HepG2 (cell line): ENCODE measurements around the gene BCL2L11. TPM values are rescaled to one million over a fixed set of nuclear protein-coding genes. Genes with fewer than 3 reads are reported as not detected.

Experiments used
- ASH2L ChIP-seq: fragments of 300-600, 200-600 bp; sonication (generic); IDR thresholded peaks from 2 replicates; pipeline ENCODE4 v1.7.0; 2017; ENCODE audit warnings: low read depth, mild to moderate bottlenecking, moderate library complexity, mixed read lengths, low read length; ENCODE audit not compliant: insufficient read length
- CEBPG ChIP-seq: IDR thresholded peaks from 2 replicates; pipeline ENCODE4 v1.6.1; 2016
- CENPBD1 ChIP-seq: sonication (generic); formaldehyde crosslinking; IDR thresholded peaks from 2 replicates; pipeline ENCODE4 v1.8.0; 2022; ENCODE audit warnings: missing genetic modification reagents, low read depth, mild to moderate bottlenecking, borderline replicate concordance
- CHD4 ChIP-seq: fragments of 200-600 bp; sonication (generic); IDR thresholded peaks from 2 replicates; pipeline ENCODE4 v1.7.0; 2017; ENCODE audit warnings: mild to moderate bottlenecking, low read length, borderline replicate concordance
- CTCF ChIP-seq: sonication (generic); formaldehyde crosslinking; IDR thresholded peaks from 2 replicates; pipeline ENCODE4 v1.5.0; 2020; ENCODE audit warnings: mild to moderate bottlenecking, missing genetic modification reagents, moderate library complexity
- DPF2 ChIP-seq: sonication (generic); formaldehyde crosslinking; IDR thresholded peaks from 2 replicates; pipeline ENCODE4 v1.4.0; 2020; ENCODE audit warnings: mild to moderate bottlenecking, low read depth, missing genetic modification reagents, borderline replicate concordance
- FOSL1 ChIP-seq: sonication (generic); formaldehyde crosslinking; IDR thresholded peaks from 2 replicates; pipeline ENCODE4 v1.9.0; 2021; ENCODE audit warnings: missing genetic modification reagents, borderline replicate concordance
- GABPB1 ChIP-seq: IDR thresholded peaks from 2 replicates; pipeline ENCODE4 v1.6.1; 2016; ENCODE audit warnings: mild to moderate bottlenecking, missing genetic modification reagents, moderate library complexity, missing compliant biosample characterization
- GATAD2A ChIP-seq: IDR thresholded peaks from 2 replicates; pipeline ENCODE4 v1.6.1; 2016
- HNF4A ChIP-seq: sonication (generic); formaldehyde crosslinking; IDR thresholded peaks from 2 replicates; pipeline ENCODE4 v1.4.0; 2020; ENCODE audit warnings: missing genetic modification reagents
- MED8 ChIP-seq: sonication (generic); formaldehyde crosslinking; IDR thresholded peaks from 2 replicates; pipeline ENCODE4 v1.8.1; 2023; ENCODE audit warnings: mild to moderate bottlenecking, missing genetic modification reagents; ENCODE audit not compliant: insufficient replicate concordance
- MEIS2 ChIP-seq: sonication (generic); formaldehyde crosslinking; IDR thresholded peaks from 2 replicates; pipeline ENCODE4 v1.9.0; 2021; ENCODE audit warnings: mild to moderate bottlenecking, missing genetic modification reagents
- MLXIP ChIP-seq: sonication (generic); formaldehyde crosslinking; IDR thresholded peaks from 2 replicates; pipeline ENCODE4 v1.9.0; 2021; ENCODE audit warnings: missing genetic modification reagents, borderline replicate concordance
- NFATC3 ChIP-seq: sonication (generic); formaldehyde crosslinking; IDR thresholded peaks from 2 replicates; pipeline ENCODE4 v1.5.1; 2020; ENCODE audit warnings: mild to moderate bottlenecking, missing genetic modification reagents
- NR0B2 ChIP-seq: sonication (generic); formaldehyde crosslinking; IDR thresholded peaks from 2 replicates; pipeline ENCODE4 v1.4.0; 2020; ENCODE audit warnings: mild to moderate bottlenecking, missing genetic modification reagents
- SP4 ChIP-seq: sonication (generic); formaldehyde crosslinking; IDR thresholded peaks from 2 replicates; pipeline ENCODE4 v1.8.1; 2023; ENCODE audit warnings: mild to moderate bottlenecking, missing genetic modification reagents
- THAP9 ChIP-seq: sonication (generic); formaldehyde crosslinking; IDR thresholded peaks from 2 replicates; pipeline ENCODE4; 2020; ENCODE audit warnings: missing genetic modification reagents, mild to moderate bottlenecking, borderline replicate concordance
- ZBTB3 ChIP-seq: sonication (generic); formaldehyde crosslinking; IDR thresholded peaks from 2 replicates; pipeline ENCODE4 v1.4.0; 2020; ENCODE audit warnings: low read depth, mild to moderate bottlenecking, moderate library complexity, missing genetic modification reagents, borderline replicate concordance
- ZBTB8A ChIP-seq: sonication (generic); formaldehyde crosslinking; IDR thresholded peaks from 2 replicates; pipeline ENCODE4 v1.4.0; 2020; ENCODE audit warnings: mild to moderate bottlenecking, low read depth, missing genetic modification reagents, borderline replicate concordance
- ZMAT3 ChIP-seq: sonication (generic); formaldehyde crosslinking; conservative IDR thresholded peaks from 2 replicates; pipeline ENCODE4 v1.7.0; 2021; ENCODE audit warnings: missing genetic modification reagents
- ZNF619 ChIP-seq: sonication (generic); formaldehyde crosslinking; IDR thresholded peaks from 2 replicates; pipeline ENCODE4 v1.4.0; 2020; ENCODE audit warnings: mild to moderate bottlenecking, missing genetic modification reagents
- polyA plus RNA-seq, 8 experiments: library from polyadenylated mRNA; depleted of rRNA in 3 of 8; stranded (reverse) in 7 of 8; unstranded in 1 of 8; fragments of >200 nt; fragmentation: Illumina TruSeq in 4 of 8; extraction: Trizol in 4 of 8; gene quantifications; 2 replicates each; pipeline versions ENCODE4 v1.2.1 to v1.2.3, GENCODE V29; 2011 to 2016; ENCODE audit warnings: low read depth in 4 of 8, missing spikeins in 1 of 8, mixed read lengths in 1 of 8; ENCODE audit not compliant: insufficient read depth in 1 of 8
- total RNA-seq, 5 experiments: library from RNA; depleted of rRNA; stranded (reverse); fragments of >200 nt; fragmentation: Illumina TruSeq; extraction: Trizol; gene quantifications; 2 replicates each; pipeline ENCODE4 v1.2.3, GENCODE V29; 2016; ENCODE audit warnings: low read depth in 1 of 5

BCL2L11 gene
- total and polyA plus RNA-seq, 2 of the 13 experiments (the other 11 are each of a cell fraction or from before 2014, with no cell fraction given): 6.1 to 9.7 TPM

GRCh38 chr2:111116843-111117597 lies 3.7 kb upstream of the BCL2L11 start (continued):
- no peak for TF ChIP-seq MLXIP (CRISPR knock-in tag)
- peak; percentile 38; the same call in 1 of the 2 replicates for TF ChIP-seq NFATC3 (CRISPR knock-in tag)
- TF ChIP-seq NR0B2 (CRISPR knock-in tag): no peak
- TF ChIP-seq DPF2 (CRISPR knock-in tag): no peak
- 0 out of 2 replicates have a peak, but pooled peaks have one; percentile 71 for TF ChIP-seq ZMAT3
- TF ChIP-seq GATAD2A (CRISPR knock-in tag): peak; percentile 72
- no peak for TF ChIP-seq CHD4
- no peak for TF ChIP-seq MED8
- TF ChIP-seq ZBTB3 (CRISPR knock-in tag): no peak
- TF ChIP-seq CENPBD1 (CRISPR knock-in tag): no peak
- TF ChIP-seq SP4 (CRISPR knock-in tag): peak; percentile 28; the same call in 1 of the 2 replicates
- peak; percentile 32 for TF ChIP-seq ASH2L
- no peak for TF ChIP-seq ZBTB8A (CRISPR knock-in tag)
- TF ChIP-seq MEIS2 (CRISPR knock-in tag): peak; percentile 43; the same call in 1 of the 2 replicates
- TF ChIP-seq ZNF619 (CRISPR knock-in tag): 0 out of 2 replicates have a peak, but pooled peaks have one; percentile 25
- peak; percentile 52; the same call in 1 of the 2 replicates for TF ChIP-seq GABPB1 (CRISPR knock-in tag)
- no peak for TF ChIP-seq HNF4A (CRISPR knock-in tag)
- no peak for TF ChIP-seq FOSL1 (CRISPR knock-in tag)
- TF ChIP-seq THAP9 (CRISPR knock-in tag): no peak; the same call in 1 of the 2 replicates
- TF ChIP-seq CEBPG (CRISPR knock-in tag): no peak
- TF ChIP-seq CTCF (CRISPR knock-in tag): peak; percentile 99
